OCI-LY3 (cell line): ENCODE results near the gene PIGU.

Source experiments
- H2AFZ ChIP-seq: fragments of 200-600, 300-600 bp; shearing (Covaris generic); 2 replicates; pipeline ENCODE4 v1.6.0; 2014; ENCODE audit warnings: antibody characterized with exemption, low read depth, low read length
- H3K27ac ChIP-seq: fragments of 200-600, 300-600 bp; sonication (generic); 2 replicates; pipeline ENCODE4 v1.5.1; 2014; ENCODE audit warnings: mild to moderate bottlenecking, low read length, moderate library complexity, mixed read lengths
- H3K27me3 ChIP-seq: fragments of 200-600, 300-600 bp; sonication (generic); 2 replicates; pipeline ENCODE4 v1.6.1; 2014; ENCODE audit warnings: low read depth, low read length, mixed read lengths
- H3K36me3 ChIP-seq: fragments of 200-600, 300-600 bp; sonication (generic); replicated peaks from 2 replicates; pipeline ENCODE3; 2014; ENCODE audit warnings: low read depth, low read length, mixed read lengths
- H3K4me1 ChIP-seq: fragments of 300-600, 200-600 bp; sonication (generic); 2 replicates; pipeline ENCODE4 v1.6.1; 2014; ENCODE audit warnings: low read length, mixed read lengths
- H3K4me2 ChIP-seq: fragments of 200-600, 300-600 bp; sonication (generic); 2 replicates; pipeline ENCODE4 v1.6.1; 2014; ENCODE audit warnings: low read length, mixed read lengths
- H3K4me3 ChIP-seq: fragments of 300-600, 200-600 bp; sonication (generic); 2 replicates; pipeline ENCODE4 v1.5.1; 2014; ENCODE audit warnings: antibody characterized with exemption, mild to moderate bottlenecking, low read length, moderate library complexity
- H3K79me2 ChIP-seq: fragments of 300-600, 200-600 bp; shearing (Covaris generic); 2 replicates; pipeline ENCODE4 v1.6.1; 2014; ENCODE audit warnings: mild to moderate bottlenecking, low read length, mixed read lengths
- H3K9ac ChIP-seq: fragments of 300-600, 200-600 bp; shearing (Covaris generic); 2 replicates; pipeline ENCODE4 v1.6.0; 2014; ENCODE audit warnings: mild to moderate bottlenecking, low read length, moderate library complexity
- H3K9me3 ChIP-seq: fragments of 200-600, 300-600 bp; shearing (Covaris generic); 2 replicates; pipeline ENCODE4 v1.6.1; 2014; ENCODE audit warnings: low read length, mixed read lengths; ENCODE audit not compliant: insufficient read depth
- H4K20me1 ChIP-seq: fragments of 200-600, 300-600 bp; sonication (generic); 2 replicates; pipeline ENCODE4 v1.6.1; 2016; ENCODE audit warnings: low read length, mixed read lengths; ENCODE audit not compliant: insufficient read depth
- EZH2phosphoT487 ChIP-seq: fragments of 200-600 bp; shearing (Covaris generic); IDR thresholded peaks from 2 replicates; pipeline ENCODE4 v1.6.1; 2018; ENCODE audit warnings: antibody characterized with exemption, mixed run types, low read depth
- TF ChIP-seq, protein P1 (sequence below): fragments of 200-600, 300-600 bp; sonication (generic); IDR thresholded peaks from 2 replicates; pipeline ENCODE4 v1.5.1; 2014; ENCODE audit warnings: antibody characterized with exemption, low read length, low read depth

PIGU gene

GRCh38 chr20:34544109-34544796 is 132.6 kb downstream of the PIGU start:
- peaks cover 22% of the 10 kb centered on the region for H3K36me3 ChIP-seq
- no peak overlapping the region for H3K4me3 ChIP-seq
- no peak overlapping the region for H3K9ac ChIP-seq
- no peak overlapping the region for H3K4me2 ChIP-seq
- no peaks in the 10 kb centered on the region for H4K20me1 ChIP-seq
- no peaks in the 10 kb centered on the region for H3K27me3 ChIP-seq
- H3K4me1 ChIP-seq = peaks cover 5% of the 10 kb centered on the region; the same call in 1 of the 2 replicates
- TF ChIP-seq, protein P1, sequence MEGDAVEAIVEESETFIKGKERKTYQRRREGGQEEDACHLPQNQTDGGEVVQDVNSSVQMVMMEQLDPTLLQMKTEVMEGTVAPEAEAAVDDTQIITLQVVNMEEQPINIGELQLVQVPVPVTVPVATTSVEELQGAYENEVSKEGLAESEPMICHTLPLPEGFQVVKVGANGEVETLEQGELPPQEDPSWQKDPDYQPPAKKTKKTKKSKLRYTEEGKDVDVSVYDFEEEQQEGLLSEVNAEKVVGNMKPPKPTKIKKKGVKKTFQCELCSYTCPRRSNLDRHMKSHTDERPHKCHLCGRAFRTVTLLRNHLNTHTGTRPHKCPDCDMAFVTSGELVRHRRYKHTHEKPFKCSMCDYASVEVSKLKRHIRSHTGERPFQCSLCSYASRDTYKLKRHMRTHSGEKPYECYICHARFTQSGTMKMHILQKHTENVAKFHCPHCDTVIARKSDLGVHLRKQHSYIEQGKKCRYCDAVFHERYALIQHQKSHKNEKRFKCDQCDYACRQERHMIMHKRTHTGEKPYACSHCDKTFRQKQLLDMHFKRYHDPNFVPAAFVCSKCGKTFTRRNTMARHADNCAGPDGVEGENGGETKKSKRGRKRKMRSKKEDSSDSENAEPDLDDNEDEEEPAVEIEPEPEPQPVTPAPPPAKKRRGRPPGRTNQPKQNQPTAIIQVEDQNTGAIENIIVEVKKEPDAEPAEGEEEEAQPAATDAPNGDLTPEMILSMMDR = no peak
- no peak for TF ChIP-seq EZH2phosphoT487
- H3K79me2 ChIP-seq = no peaks in the 10 kb centered on the region
- H3K9me3 ChIP-seq = no peaks in the 10 kb centered on the region
- no peak overlapping the region for H2AFZ ChIP-seq
- no peak overlapping the region for H3K27ac ChIP-seq

- H3K4me3 ChIP-seq = no peak overlapping the region
- TF ChIP-seq, protein P1 = no peak
- no peak for TF ChIP-seq EZH2phosphoT487
- H3K4me1 ChIP-seq = peaks cover 5% of the 10 kb centered on the region; the same call in 1 of the 2 replicates
- H3K9me3 ChIP-seq = no peaks in the 10 kb centered on the region
- no peaks in the 10 kb centered on the region for H4K20me1 ChIP-seq
- no peak overlapping the region for H3K27ac ChIP-seq
- no peak overlapping the region for H3K9ac ChIP-seq
- H3K4me2 ChIP-seq = no peak overlapping the region
- H2AFZ ChIP-seq = no peak overlapping the region
- H3K79me2 ChIP-seq = no peaks in the 10 kb centered on the region
- H3K36me3 ChIP-seq = peaks cover 22% of the 10 kb centered on the region
- no peaks in the 10 kb centered on the region for H3K27me3 ChIP-seq
These were observed 133.3 kb downstream of the PIGU start for GRCh38 chr20:34543463-34544056.

DNA sequence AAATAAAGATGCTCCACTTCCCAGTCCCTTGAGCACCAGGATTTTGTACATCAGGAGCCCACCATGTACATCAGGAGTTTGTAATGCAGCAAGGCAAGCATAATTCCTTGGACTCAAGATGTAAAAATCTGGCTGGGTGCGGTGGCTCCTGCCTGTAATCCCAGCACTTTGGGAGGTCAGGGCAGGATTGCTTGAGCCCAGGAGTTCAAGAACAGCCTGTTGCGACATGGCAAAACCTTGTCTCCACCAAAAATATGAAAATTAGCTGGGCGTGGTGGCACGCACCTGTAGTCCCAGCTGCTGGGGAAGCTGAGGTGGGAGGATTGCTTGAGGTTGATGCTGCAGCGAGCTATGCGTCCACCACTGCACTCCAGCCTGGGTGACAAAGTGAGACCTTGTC is 134.5 kb downstream of the PIGU start:
- no peaks in the 10 kb centered on the region for H3K27me3 ChIP-seq
- no peak overlapping the region for H3K27ac ChIP-seq
- H3K79me2 ChIP-seq = no peaks in the 10 kb centered on the region
- peaks cover 26% of the 10 kb centered on the region for H3K36me3 ChIP-seq
- peaks cover 5% of the 10 kb centered on the region; the same call in 1 of the 2 replicates for H3K4me1 ChIP-seq
- no peak overlapping the region for H3K4me2 ChIP-seq
- no peak overlapping the region for H3K9ac ChIP-seq
- H3K4me3 ChIP-seq = no peak overlapping the region
- H4K20me1 ChIP-seq = no peaks in the 10 kb centered on the region
- TF ChIP-seq EZH2phosphoT487 = no peak
- TF ChIP-seq, protein P1 = no peak
- no peaks in the 10 kb centered on the region for H3K9me3 ChIP-seq
- no peak overlapping the region for H2AFZ ChIP-seq

- H3K9ac ChIP-seq = no peak overlapping the region
- no peak overlapping the region for H3K4me2 ChIP-seq
- H2AFZ ChIP-seq = no peak overlapping the region
- no peak overlapping the region for H3K4me3 ChIP-seq
- no peak overlapping the region for H3K27ac ChIP-seq
- no peaks in the 10 kb centered on the region for H3K27me3 ChIP-seq
- H4K20me1 ChIP-seq = no peaks in the 10 kb centered on the region
- no peaks in the 10 kb centered on the region for H3K79me2 ChIP-seq
- H3K36me3 ChIP-seq = peaks cover 31% of the 10 kb centered on the region
- no peak for TF ChIP-seq EZH2phosphoT487
- TF ChIP-seq, protein P1 = no peak
- no peaks in the 10 kb centered on the region for H3K9me3 ChIP-seq
- peaks cover 5% of the 10 kb centered on the region; the same call in 1 of the 2 replicates for H3K4me1 ChIP-seq
These were observed 135.0 kb downstream of the PIGU start for GRCh38 chr20:34541917-34542316.
